ENCODE results near the gene GNG8. TPM values are rescaled to one million over a fixed set of nuclear protein-coding genes. Genes with fewer than 3 reads are reported as not detected.

The GNG8 gene
- total RNA-seq, 1 donor, result not detected

- Histone ChIP-seq H3K27me3 (ENCODE audit: insufficient read depth, low read length) (no peaks in the 10 kb centered on the region), H3K27ac (ENCODE audit: low read depth, low read length) (no peak overlapping the region), H3K4me2 (ENCODE audit: insufficient read depth, low read length) (no peak overlapping the region), H4K20me1 (ENCODE audit: insufficient read depth, low read length) (no peaks in the 10 kb centered on the region), H3K4me1 (ENCODE audit: insufficient read depth, low read length) (no peaks in the 10 kb centered on the region), H2AFZ (ENCODE audit: low read length) (no peak overlapping the region), H3K4me3 (ENCODE audit: insufficient read depth, low read length) (no peak overlapping the region), H3K9me3 (ENCODE audit: low read depth, low read length) (no peaks in the 10 kb centered on the region), H3K36me3 (ENCODE audit: insufficient read depth, low read length) (no peaks in the 10 kb centered on the region), H3K79me2 (ENCODE audit: insufficient read depth, low read length) (no peaks in the 10 kb centered on the region)
- no peak for TF ChIP-seq CTCF (IDR thresholded peaks at IDR 0.05; ENCODE audit: extremely low read depth, low read depth, low read length)
- no peak for DNase-seq (ENCODE audit: insufficient read length, low spot score, missing footprints)
These were observed 14.4 kb upstream of the GNG8 start for GRCh38 chr19:46650445-46650844.

- Histone ChIP-seq H3K9me3 (ENCODE audit: low read depth, low read length) (no peaks in the 10 kb centered on the region), H4K20me1 (ENCODE audit: insufficient read depth, low read length) (no peaks in the 10 kb centered on the region), H3K36me3 (ENCODE audit: insufficient read depth, low read length) (no peaks in the 10 kb centered on the region), H3K27ac (ENCODE audit: low read depth, low read length) (no peak overlapping the region), H3K79me2 (ENCODE audit: insufficient read depth, low read length) (no peaks in the 10 kb centered on the region), H3K4me3 (ENCODE audit: insufficient read depth, low read length) (no peak overlapping the region), H3K4me1 (ENCODE audit: insufficient read depth, low read length) (no peaks in the 10 kb centered on the region), H3K27me3 (ENCODE audit: insufficient read depth, low read length) (no peaks in the 10 kb centered on the region), H3K4me2 (ENCODE audit: insufficient read depth, low read length) (no peak overlapping the region), H2AFZ (ENCODE audit: low read length) (no peak overlapping the region)
- DNase-seq (ENCODE audit: insufficient read length, low spot score, missing footprints), result peak; percentile 84
- no peak for TF ChIP-seq CTCF (IDR thresholded peaks at IDR 0.05; ENCODE audit: extremely low read depth, low read depth, low read length)
These were observed 13.3 kb upstream of the GNG8 start for GRCh38 chr19:46648961-46649960.

- H3K4me3 ChIP-seq (ENCODE audit: insufficient read depth, low read length), result no peak overlapping the region
- H3K4me2 ChIP-seq (ENCODE audit: insufficient read depth, low read length), result no peak overlapping the region
- no peak overlapping the region for H3K27ac ChIP-seq (ENCODE audit: low read depth, low read length)
- no peak overlapping the region for H2AFZ ChIP-seq (ENCODE audit: low read length)
- H3K4me1 ChIP-seq (ENCODE audit: insufficient read depth, low read length), result no peaks in the 10 kb centered on the region
- H3K9me3 ChIP-seq (ENCODE audit: low read depth, low read length), result no peaks in the 10 kb centered on the region
- no peaks in the 10 kb centered on the region for H3K79me2 ChIP-seq (ENCODE audit: insufficient read depth, low read length)
- DNase-seq (ENCODE audit: insufficient read length, low spot score, missing footprints), result peak; percentile 57
- TF ChIP-seq CTCF (IDR thresholded peaks at IDR 0.05; ENCODE audit: extremely low read depth, low read depth, low read length), result no peak
- no peaks in the 10 kb centered on the region for H4K20me1 ChIP-seq (ENCODE audit: insufficient read depth, low read length)
- H3K27me3 ChIP-seq (ENCODE audit: insufficient read depth, low read length), result no peaks in the 10 kb centered on the region
- no peaks in the 10 kb centered on the region for H3K36me3 ChIP-seq (ENCODE audit: insufficient read depth, low read length)
These were observed 12.3 kb upstream of the GNG8 start for GRCh38 chr19:46648060-46648960.
